Stimulated activated naive B cell treated with anti-CD40 and anti-IgM and Interleukin-4, amounts not matched to agents 10 μg/mL and 1 μg/mL and 100 μg/mL, for 72 hours (primary cell): ENCODE measurements around the gene KRT33A.
"Not testable (repeated sequence)": the region's sequence is repeated elsewhere in the genome, so short reads cannot be mapped to it uniquely, and the experiment has no call there.

ENCODE experiments used
- ATAC-seq, 2 donors: fragments of 150-1000 bp; cut with Tn5 transposase; replicated peaks; 2 replicates each; pipeline ENCODE4 v1.10.0; 2021; ENCODE audit warnings: moderate library complexity in 1 of 2
- DNase-seq: peaks from one replicate; pipeline ENCODE4 v3.0.0; 2021
- H3K27ac Mint-ChIP-seq: one replicate; pipeline ENCODE4 v1.8.0; 2022; ENCODE audit warnings: mild to moderate bottlenecking, mixed read lengths
- H3K27me3 Mint-ChIP-seq, 2 donors: one replicate each; pipeline ENCODE4 v1.8.0; 2022; ENCODE audit warnings: mixed read lengths in 2 of 2
- H3K36me3 Mint-ChIP-seq, 2 donors: one replicate each; pipeline ENCODE4 v1.8.0; 2022; ENCODE audit warnings: mixed read lengths in 2 of 2, mild to moderate bottlenecking in 1 of 2
- H3K4me1 Mint-ChIP-seq, 2 donors: one replicate each; pipeline ENCODE4 v1.8.0; 2022; ENCODE audit warnings: mixed read lengths in 2 of 2, mild to moderate bottlenecking in 1 of 2
- H3K4me3 Mint-ChIP-seq, 2 donors: one replicate each; pipeline ENCODE4 v1.8.0; 2022; ENCODE audit warnings: mild to moderate bottlenecking in 2 of 2, mixed read lengths in 2 of 2, moderate library complexity in 1 of 2
- H3K9me3 Mint-ChIP-seq, 2 donors: one replicate each; pipeline ENCODE4 v1.8.0; 2022; ENCODE audit warnings: mixed read lengths in 2 of 2, mild to moderate bottlenecking in 1 of 2

The KRT33A gene

GRCh38 chr17:41350381-41350878, at the start of gene KRT33A:
TSS of gene KRT33A (minus strand) at chr17:41350828. CDS start at chr17:41350767, 61 bp downstream.
- H3K36me3 Mint-ChIP-seq, H3K27ac Mint-ChIP-seq, H3K4me1 Mint-ChIP-seq, H3K9me3 Mint-ChIP-seq, ATAC-seq, H3K4me3 Mint-ChIP-seq, DNase-seq: not testable (repeated sequence)
- H3K27me3 Mint-ChIP-seq, result peaks cover 17 to 32% of the 10 kb centered on the region in 2 donors

- Mint-ChIP-seq H3K27ac (no peak within 1 kb of the TSS), H3K4me1 (no peaks in the 10 kb centered on the region), H3K9me3 (no peaks in the 10 kb centered on the region), H3K36me3 (no peaks in the 10 kb centered on the region), H3K4me3 (no peak within 1 kb of the TSS), H3K27me3 (peaks cover 29 to 40% of the 10 kb centered on the region in 2 donors)
- DNase-seq (no peak), ATAC-seq (no peak)
These were observed 46.5 kb upstream of the KRT33A start, which contains the start of gene KRT31 for GRCh38 chr17:41396996-41397660. TSS of gene KRT31 (minus strand) at chr17:41397608. CDS start at chr17:41397539, 69 bp downstream.

- ATAC-seq, result no peak
- Mint-ChIP-seq H3K27me3 (peaks cover 28 to 41% of the 10 kb centered on the region in 2 donors), H3K27ac (no peak overlapping the region), H3K36me3 (no peaks in the 10 kb centered on the region), H3K9me3 (no peaks in the 10 kb centered on the region), H3K4me1 (no peaks in the 10 kb centered on the region), H3K4me3 (no peak overlapping the region)
- DNase-seq, result no peak
These were observed 45.7 kb upstream of the KRT33A start for GRCh38 chr17:41396340-41396739.

GRCh38 chr17:41395611-41396010, 45.0 kb upstream of the KRT33A start:
- H3K4me1 Mint-ChIP-seq, result no peaks in the 10 kb centered on the region
- no peak overlapping the region for H3K4me3 Mint-ChIP-seq
- H3K9me3 Mint-ChIP-seq, result no peaks in the 10 kb centered on the region
- H3K27me3 Mint-ChIP-seq, result peaks cover 31 to 38% of the 10 kb centered on the region in 2 donors
- DNase-seq (no peak), ATAC-seq (no peak)
- no peak overlapping the region for H3K27ac Mint-ChIP-seq
- H3K36me3 Mint-ChIP-seq, result no peaks in the 10 kb centered on the region

- not testable (repeated sequence) for H3K4me1 Mint-ChIP-seq, ATAC-seq
These were observed 44.4 kb upstream of the KRT33A start for GRCh38 chr17:41395044-41395443.

GRCh38 chr17:41394254-41394996, 43.8 kb upstream of the KRT33A start:
- DNase-seq, result no peak
- H3K27ac Mint-ChIP-seq, result no peak overlapping the region
- no peak for ATAC-seq
- no peaks in the 10 kb centered on the region for H3K4me1 Mint-ChIP-seq
- no peaks in the 10 kb centered on the region for H3K36me3 Mint-ChIP-seq
- no peak overlapping the region for H3K4me3 Mint-ChIP-seq
- no peaks in the 10 kb centered on the region for H3K9me3 Mint-ChIP-seq
- peaks cover 35 to 40% of the 10 kb centered on the region in 2 donors for H3K27me3 Mint-ChIP-seq

More at GRCh38 chr17:41395044-41395443, 44.4 kb upstream of the KRT33A start:
- DNase-seq, H3K36me3 Mint-ChIP-seq, H3K4me3 Mint-ChIP-seq, H3K9me3 Mint-ChIP-seq, H3K27ac Mint-ChIP-seq: not testable (repeated sequence)
- peaks cover 31 to 39% of the 10 kb centered on the region in 2 donors for H3K27me3 Mint-ChIP-seq

- H3K9me3 Mint-ChIP-seq, result peaks cover 0 to 1% of the 10 kb centered on the region in 2 donors
- peaks cover 41% of the 10 kb centered on the region in 2 donors for H3K27me3 Mint-ChIP-seq
- H3K4me1 Mint-ChIP-seq, result no peaks in the 10 kb centered on the region
- no peaks in the 10 kb centered on the region for H3K36me3 Mint-ChIP-seq
- ATAC-seq, result no peak
- no peak for DNase-seq
- no peak overlapping the region for H3K27ac Mint-ChIP-seq
- no peak overlapping the region for H3K4me3 Mint-ChIP-seq
These were observed 43.2 kb upstream of the KRT33A start for GRCh38 chr17:41393826-41394225.

GRCh38 chr17:41393294-41393693, 42.7 kb upstream of the KRT33A start:
- no peak for DNase-seq
- Mint-ChIP-seq H3K27ac (no peak overlapping the region), H3K9me3 (peaks cover 0 to 1% of the 10 kb centered on the region in 2 donors), H3K4me1 (no peaks in the 10 kb centered on the region), H3K4me3 (no peak overlapping the region), H3K27me3 (peaks cover 41 to 46% of the 10 kb centered on the region in 2 donors), H3K36me3 (no peaks in the 10 kb centered on the region)
- ATAC-seq, result no peak

GRCh38 chr17:41392278-41392677, 41.6 kb upstream of the KRT33A start:
- ATAC-seq (no peak), DNase-seq (no peak)
- H3K27me3 Mint-ChIP-seq, result peaks cover 35 to 48% of the 10 kb centered on the region in 2 donors
- no peak overlapping the region for H3K27ac Mint-ChIP-seq
- no peaks in the 10 kb centered on the region for H3K4me1 Mint-ChIP-seq
- peaks cover 4 to 5% of the 10 kb centered on the region in 2 donors for H3K9me3 Mint-ChIP-seq
- H3K36me3 Mint-ChIP-seq, result no peaks in the 10 kb centered on the region
- no peak overlapping the region for H3K4me3 Mint-ChIP-seq

- Mint-ChIP-seq H3K4me1 (no peaks in the 10 kb centered on the region), H3K27ac (no peak overlapping the region), H3K4me3 (no peak overlapping the region), H3K9me3 (peaks cover 9% of the 10 kb centered on the region in 2 donors), H3K27me3 (peaks cover 37 to 49% of the 10 kb centered on the region in 2 donors), H3K36me3 (peaks cover 2 to 3% of the 10 kb centered on the region in 2 donors)
- ATAC-seq (no peak), DNase-seq (no peak)
These were observed 40.9 kb upstream of the KRT33A start for GRCh38 chr17:41391535-41391934.

GRCh38 chr17:41390411-41390938, 39.8 kb upstream of the KRT33A start:
- no peak overlapping the region for H3K27ac Mint-ChIP-seq
- H3K36me3 Mint-ChIP-seq, result peaks cover 3 to 5% of the 10 kb centered on the region in 2 donors

GRCh38 chr17:41387670-41388069, 37.0 kb upstream of the KRT33A start:
- no peak overlapping the region for H3K4me3 Mint-ChIP-seq
- no peak for ATAC-seq
- no peaks in the 10 kb centered on the region for H3K4me1 Mint-ChIP-seq
- H3K9me3 Mint-ChIP-seq, result peaks cover 12 to 13% of the 10 kb centered on the region in 2 donors
- peaks cover 26 to 39% of the 10 kb centered on the region in 2 donors for H3K27me3 Mint-ChIP-seq
- H3K36me3 Mint-ChIP-seq, result peaks cover 3 to 5% of the 10 kb centered on the region in 2 donors
- H3K27ac Mint-ChIP-seq, result no peak overlapping the region
- DNase-seq, result no peak

More at GRCh38 chr17:41390411-41390938, 39.8 kb upstream of the KRT33A start:
- no peaks in the 10 kb centered on the region for H3K4me1 Mint-ChIP-seq
- ATAC-seq, result no peak
- H3K27me3 Mint-ChIP-seq, result peaks cover 38 to 49% of the 10 kb centered on the region in 2 donors
- no peak for DNase-seq
- H3K4me3 Mint-ChIP-seq, result no peak overlapping the region
- H3K9me3 Mint-ChIP-seq, result peaks cover 12 to 13% of the 10 kb centered on the region in 2 donors

GRCh38 chr17:41386227-41386626, 35.6 kb upstream of the KRT33A start:
- no peaks in the 10 kb centered on the region for H3K4me1 Mint-ChIP-seq
- no peak overlapping the region for H3K27ac Mint-ChIP-seq
- H3K27me3 Mint-ChIP-seq, result peaks cover 27 to 42% of the 10 kb centered on the region in 2 donors
- DNase-seq, result no peak
- H3K4me3 Mint-ChIP-seq, result no peak overlapping the region
- ATAC-seq, result no peak
- peaks cover 3 to 5% of the 10 kb centered on the region in 2 donors for H3K36me3 Mint-ChIP-seq
- H3K9me3 Mint-ChIP-seq, result peaks cover 12 to 13% of the 10 kb centered on the region in 2 donors

GRCh38 chr17:41383690-41384089, 33.1 kb upstream of the KRT33A start:
- Mint-ChIP-seq H3K9me3 (peaks cover 11 to 13% of the 10 kb centered on the region in 2 donors), H3K4me3 (no peak overlapping the region), H3K36me3 (peaks cover 3 to 5% of the 10 kb centered on the region in 2 donors), H3K27me3 (peaks cover 31 to 38% of the 10 kb centered on the region in 2 donors), H3K27ac (no peak overlapping the region), H3K4me1 (no peaks in the 10 kb centered on the region)
- no peak for DNase-seq
- no peak for ATAC-seq
